GM18873 (cell line): Measurements from ENCODE around the gene RAPGEF1.

ENCODE experiments used
- ATAC-seq: cut with Tn5 transposase; IDR thresholded peaks from one replicate; pipeline ENCODE4 v1.9.1; 2021; ENCODE audit warnings: mild to moderate bottlenecking, moderate library complexity, moderate number of reproducible peaks; ENCODE audit not compliant: unreplicated experiment, low FRiP score

The RAPGEF1 gene

DNA sequence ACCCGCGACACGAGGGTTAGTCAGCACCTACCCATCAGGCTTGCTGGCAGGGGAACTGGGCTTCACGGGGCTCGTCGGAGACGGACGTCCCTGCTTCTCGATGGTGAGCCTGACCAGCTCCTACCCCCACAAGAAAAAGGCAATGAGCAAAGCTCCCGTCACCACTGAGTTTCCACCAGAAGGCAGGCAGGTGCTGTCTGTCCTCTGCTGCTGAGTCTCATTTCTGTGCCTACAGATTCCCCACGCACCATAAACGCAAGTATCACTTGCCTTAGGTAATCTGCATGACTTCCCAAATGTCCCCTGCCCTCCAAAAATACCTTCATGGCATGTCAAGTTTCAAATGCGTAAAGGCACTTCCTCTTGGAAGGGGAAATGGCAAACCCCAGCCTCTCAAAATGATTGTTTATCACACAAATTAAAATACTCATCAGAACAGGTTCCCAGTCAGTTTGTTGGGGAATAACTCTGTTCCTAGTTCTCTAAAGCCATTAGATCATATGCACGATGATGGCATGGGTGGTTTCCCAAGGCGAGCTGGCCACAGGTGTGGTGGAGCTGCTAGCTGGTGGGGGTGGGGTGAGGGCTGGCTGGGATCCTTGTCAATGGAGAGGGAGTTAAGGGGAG lies 109.6 kb downstream of the RAPGEF1 start:
- no peak for ATAC-seq

DNA sequence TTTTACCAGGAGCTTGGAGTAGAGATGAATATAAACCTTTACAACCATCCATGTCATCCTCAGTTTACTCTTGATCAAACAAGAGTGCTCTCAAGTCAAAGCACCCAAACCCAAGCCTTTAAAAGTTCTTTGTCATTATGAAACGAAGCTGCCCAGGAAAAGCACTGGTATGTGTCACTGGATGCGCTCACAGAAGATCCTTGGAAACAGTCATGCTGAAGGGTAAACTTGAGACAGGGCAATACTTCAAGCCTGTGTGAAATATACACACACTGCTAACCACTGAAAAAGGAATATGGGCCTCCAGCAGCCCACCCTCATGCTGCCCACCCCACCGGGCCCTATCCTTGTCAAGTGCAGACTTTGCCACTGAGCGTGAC lies 110.1 kb downstream of the RAPGEF1 start:
- ATAC-seq = no peak

DNA sequence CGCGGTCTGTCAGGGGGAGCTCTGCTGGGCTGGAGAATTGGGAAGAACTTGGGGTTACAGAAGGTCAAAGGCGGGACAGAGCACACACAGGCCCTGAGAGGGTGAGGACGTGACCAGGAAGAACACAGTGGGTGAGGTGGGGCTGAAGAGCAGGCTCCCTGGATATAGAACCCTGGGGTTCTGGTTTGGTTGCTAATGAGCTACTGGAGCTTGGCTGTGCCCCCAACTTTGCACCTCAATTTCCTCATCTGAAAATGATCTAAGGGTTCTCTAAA lies 110.7 kb downstream of the RAPGEF1 start:
- no peak for ATAC-seq

DNA sequence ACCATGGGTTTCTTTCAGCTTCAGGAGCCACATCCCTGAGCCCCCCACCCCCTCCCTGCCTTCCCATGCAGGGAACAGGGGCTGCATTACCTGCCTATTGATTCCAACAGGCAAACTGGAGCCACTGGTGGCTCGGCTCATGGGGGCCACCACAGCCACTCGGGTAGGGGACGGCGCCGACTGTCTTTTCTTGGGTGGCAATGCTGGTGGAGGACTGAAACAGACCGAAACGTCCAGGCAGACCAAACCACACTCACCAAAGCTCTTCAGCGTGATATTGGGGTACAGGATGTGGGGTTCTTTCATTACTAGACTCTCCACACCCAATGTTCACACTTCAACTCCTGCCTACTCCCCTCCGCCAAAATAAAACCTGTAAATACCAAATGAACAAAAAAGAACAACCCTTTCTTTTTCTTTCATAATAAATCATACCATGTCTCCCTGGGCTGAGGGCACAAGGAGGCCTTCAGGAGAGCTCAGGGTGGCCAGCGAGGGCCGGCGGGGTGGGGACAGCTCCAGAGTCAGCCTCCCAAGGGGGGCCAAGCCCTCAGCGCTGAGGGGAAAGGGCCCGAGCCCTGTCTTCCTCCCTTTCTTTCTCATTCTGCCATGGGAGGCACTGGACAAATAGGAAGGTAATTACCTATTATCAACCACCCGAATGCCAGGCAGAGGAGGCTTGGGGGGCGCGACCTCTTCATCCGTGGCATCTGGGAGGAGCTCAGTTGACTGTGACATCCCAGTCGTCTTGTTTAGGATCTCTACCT lies 111.2 kb downstream of the RAPGEF1 start:
- no peak for ATAC-seq

DNA sequence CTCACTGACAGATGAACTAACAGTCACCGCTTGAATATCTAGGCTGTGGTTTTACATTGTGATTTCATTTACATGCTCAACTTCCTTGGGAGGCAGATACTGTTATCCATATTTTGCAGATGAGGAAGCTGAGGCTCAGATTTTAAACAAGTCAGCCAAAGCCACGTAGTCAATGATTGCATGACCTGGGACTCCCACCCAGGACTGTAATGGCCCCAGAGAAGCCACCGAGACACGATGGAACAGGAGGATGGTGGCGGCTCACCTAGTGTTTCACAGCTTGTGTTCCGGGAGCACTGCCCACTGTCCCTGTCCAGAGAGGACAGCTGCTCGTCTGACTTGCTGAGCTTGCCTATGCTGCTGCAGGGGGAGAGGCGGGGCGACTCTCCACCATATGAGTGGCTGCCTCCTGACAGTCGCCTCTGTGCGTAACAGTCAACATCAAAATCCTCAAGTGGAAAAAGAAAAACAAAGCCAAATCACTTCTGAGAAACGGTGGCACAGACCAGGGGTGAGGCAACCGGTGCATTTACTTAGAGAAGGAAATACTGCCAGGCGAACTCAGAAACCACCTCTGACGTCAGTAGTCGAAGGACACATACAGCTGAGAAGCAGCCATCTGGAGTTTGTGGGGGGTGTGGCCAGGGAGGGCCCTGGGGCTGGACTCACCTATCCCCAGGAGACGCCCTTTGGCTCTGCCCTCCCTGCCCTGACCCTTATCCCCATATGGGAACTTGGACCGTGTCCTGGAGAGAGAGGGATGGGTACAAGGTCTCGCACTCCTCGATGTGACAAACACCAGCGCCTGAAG lies 112.0 kb downstream of the RAPGEF1 start:
- peak; percentile 57 for ATAC-seq

DNA sequence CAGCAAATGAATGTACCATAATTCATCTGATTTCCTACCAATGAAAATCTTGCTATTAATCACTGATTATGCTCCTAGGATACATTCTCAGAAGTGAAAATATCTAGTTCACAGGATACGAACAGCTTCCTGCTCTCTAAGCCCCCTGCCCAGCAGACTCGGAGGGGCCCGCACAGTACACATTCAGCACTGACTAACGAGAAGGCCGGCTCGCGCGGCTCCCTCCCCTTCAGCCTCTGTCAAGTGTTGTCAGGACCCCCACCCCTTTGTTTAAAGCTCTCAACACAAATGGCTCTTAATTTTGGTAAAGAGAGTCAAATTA lies 112.6 kb downstream of the RAPGEF1 start:
- ATAC-seq = no peak

DNA sequence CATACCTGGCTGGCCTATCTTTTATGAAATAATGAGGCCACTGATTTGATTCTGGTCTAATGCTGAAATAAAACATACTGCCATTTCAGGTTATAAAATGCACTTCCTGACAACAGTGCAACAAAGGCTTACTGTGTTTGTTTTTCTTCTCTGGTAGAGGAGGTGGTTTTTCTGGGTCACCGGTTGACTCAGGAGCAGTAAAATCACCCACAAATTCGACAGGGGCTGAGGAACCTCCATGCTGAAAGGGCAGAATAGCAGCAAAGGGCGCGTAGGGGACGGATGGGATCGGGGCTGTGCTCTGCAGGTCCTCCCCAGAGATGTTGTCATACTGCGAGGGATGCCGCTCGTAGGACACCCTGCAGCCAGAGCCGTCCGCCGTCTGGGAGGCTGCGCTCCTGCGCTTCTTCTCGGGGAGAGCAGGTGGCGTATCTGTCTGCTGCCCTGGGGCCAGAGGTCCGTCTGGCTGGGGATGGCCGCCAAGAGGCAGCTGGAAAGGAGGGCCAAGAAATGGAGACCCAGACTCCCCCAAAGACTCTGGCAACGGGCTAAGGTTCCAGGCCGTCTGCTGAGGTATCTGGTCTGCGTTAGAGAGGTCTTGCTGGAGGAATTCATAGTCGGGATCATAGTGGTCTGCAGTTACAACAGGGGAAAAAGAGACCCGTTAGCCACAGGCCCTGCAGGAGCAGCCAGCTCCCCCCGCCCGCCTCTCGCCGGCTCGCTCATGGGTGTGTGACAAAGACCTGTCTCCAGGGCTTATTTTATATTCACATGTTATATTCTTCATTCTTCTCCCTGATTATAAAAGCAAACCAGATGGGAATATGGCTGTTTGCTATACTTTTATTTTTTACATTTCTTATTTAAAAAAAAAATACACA lies 113.8 kb downstream of the RAPGEF1 start:
- ATAC-seq = no peak

DNA sequence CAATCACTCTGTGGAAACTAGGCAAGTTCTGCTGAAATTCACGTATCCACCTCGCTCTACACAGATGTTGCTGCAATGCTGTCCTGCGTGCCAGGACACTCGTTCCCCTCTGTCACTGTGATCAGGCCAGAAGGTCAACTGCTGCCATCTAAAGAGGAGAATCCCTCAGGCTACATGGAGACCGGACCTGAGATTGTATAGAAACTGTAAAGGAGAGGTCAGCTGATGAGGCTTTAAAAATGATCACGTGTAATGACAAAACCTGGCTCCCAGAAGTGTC lies 114.4 kb downstream of the RAPGEF1 start:
- ATAC-seq = no peak

DNA sequence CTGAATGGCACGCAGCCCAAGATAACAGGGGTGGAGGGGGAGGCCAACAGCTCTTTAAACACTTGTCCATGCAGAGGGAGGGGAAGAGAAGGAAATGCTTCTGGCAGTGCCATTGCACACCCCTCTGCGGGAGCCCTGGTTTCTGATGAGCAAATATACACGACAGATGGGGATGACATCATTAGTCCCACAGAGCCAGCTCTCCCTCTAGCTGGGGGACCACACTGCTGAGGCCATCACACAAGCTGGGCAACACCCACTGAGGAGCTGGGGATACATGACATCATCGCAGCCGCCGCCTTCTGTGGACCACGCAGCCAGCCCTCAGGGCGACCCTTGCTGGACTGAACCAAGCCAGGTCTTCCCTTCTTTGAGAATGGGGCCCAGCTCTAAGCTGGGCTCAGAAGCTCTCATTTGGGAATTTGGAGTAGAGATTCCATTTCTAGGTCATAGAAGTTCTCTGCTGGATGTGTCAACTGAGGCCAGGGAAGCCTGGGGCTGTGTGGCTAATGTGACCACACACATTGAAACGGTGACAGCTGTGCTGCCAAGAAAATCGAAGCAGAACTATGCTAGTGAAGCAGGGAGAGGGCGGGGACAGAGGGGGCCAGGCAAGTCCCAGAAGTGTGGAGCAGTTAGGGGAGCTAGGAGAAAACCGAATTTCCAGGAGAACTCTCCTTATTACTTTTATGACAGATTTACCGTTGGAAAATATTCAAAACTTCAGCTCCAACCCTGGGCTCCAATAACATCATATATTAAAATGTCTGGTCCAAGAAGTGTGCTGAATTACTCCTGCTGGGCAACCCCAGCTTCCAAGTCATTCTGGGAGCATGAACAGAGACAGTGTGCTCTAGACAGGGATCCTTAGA lies 115.0 kb downstream of the RAPGEF1 start:
- no peak for ATAC-seq

DNA sequence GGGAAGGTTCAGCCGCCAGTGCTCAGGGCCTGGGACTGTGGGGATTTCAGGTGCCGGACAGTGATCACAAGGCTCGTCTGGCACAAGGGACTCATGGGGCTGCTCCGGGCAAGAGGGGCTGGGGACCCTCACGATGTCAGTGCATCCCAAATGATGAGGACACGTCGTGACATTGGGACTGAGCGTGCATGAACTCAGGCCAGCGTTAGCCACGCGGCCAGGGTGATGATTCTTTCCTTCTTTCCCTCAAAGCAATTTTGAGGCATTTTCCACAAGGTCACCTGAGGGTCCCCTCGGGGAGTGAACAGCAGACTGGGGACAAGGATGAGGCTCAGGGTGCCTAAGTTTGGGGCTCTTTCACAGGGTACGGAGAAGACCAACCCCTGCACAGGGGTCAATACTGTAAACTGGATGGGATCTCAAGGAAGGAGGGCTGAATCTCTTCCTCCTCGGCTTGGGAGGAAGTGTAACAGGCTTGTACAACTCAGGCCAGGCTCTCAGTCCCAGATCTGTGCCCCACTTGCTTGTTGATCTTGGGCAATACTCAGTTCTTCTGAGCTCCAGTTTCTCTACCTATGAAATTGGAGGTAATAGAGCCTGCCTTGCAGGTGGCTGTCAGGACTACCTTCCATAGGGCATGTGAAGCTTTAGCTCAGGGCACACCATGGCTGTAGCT lies 116.1 kb downstream of the RAPGEF1 start:
- no peak for ATAC-seq

DNA sequence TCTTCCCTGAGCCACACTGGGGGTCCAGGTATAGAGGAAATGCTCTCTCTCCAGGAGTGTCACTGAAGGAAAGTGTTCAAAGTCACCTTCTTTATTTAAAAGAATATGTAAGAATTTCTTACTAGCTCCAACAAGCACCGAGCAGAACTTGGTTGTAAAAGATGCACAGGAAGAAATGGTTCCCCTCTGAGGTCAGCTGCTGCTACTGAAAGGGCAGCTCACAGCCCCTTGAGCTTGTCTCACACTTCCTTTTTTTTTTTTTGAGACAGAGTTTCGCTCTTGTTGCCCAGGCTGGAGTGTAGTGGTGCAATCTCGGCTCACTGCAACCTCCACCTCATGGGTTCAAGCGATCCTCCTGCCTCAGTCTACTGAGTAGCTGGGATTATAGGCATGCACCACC lies 117.4 kb downstream of the RAPGEF1 start:
- ATAC-seq = no peak

DNA sequence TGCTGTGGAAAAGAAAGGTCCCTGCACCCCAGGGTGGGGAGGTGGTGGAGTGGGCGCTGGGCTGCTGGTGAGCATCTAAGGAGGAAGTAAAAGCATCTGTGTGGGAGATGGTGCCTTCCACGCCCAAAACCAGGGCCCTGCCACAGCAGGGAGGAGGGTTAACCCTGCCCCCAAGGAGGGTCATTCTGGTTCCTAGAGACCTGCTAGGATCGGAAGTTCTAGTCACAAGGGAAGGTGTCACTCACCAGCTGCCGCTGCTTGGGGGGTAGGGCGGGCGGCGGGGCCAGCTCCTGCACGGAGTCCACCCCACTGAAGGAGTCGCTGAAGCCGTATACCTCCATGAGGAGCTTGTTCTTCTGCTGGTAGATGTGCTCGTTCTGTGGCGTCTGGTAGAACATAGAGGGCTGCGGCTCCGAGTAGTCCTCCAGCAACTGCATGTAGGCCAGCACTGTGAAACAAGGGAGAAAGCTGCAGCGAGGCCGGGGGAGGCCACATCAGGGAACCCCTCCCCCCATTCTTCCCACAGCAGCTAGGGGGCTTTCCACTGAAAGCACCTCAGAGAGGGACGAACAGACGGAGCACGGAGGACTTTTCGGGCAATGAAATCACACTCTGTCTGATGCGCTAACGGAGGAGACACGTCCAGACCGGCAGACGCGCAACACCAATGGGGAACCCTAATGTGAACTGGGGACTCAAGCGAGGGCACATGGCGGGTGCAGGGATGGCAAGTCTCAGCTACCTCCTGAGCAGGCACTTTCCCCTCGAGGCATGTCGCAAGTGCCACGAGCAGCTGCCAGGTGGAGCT lies 118.1 kb downstream of the RAPGEF1 start:
- peak; percentile 58 for ATAC-seq

DNA sequence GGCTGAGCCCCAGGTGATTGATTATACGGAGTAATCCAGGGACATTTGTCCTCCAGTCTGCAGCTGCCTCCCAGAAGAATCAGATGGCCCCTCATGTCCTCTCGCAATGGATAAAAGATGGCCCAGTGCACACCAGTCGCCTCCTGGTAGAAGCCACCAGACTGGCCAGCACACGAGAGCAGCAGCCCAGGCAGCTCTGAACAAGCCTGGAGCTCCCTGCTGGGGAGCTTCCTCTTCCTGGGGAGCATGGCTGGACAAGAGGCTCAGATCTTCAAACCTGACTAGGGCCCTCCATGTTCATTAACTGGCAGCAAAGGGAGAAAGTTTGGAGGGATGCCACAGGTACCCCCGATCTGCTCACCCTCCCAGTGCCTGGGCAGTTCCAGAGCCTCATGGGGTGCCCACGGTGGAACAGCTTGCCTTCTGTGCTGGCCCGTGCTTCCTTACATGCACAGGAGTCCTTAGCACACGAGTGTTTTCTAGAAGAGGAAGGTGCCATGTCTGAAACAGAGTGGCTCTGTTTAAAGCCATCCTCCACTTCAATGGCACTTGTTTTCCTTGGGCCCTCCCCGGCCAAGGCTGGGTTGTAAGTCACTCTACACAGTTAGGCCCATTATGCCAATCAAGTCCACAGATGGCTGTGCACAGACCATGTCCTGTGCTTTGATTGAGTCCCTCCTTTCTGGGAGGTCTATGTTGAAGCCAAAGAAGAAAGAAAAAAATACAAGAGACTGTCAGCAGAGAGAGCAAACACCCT lies 118.9 kb downstream of the RAPGEF1 start:
- no peak for ATAC-seq

DNA sequence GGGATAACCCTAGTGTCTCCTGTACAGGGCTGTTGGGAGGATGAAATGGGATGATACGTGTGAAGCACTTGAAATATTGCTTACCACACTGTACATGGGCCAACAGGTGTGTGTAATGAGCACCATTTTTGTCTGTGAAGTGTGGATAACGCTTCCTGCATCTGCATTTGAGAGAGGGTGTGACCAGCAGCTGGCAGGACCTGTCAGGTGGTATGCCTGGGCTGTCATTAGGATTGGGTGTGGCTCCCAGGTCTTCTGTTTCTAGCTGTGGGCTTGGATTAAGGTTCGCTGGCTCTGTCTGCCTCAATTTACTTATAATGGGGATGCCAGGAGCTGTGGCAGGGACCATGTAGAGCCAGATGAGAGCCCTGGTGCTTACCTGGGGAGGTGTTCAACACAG lies 120.2 kb downstream of the RAPGEF1 start:
- ATAC-seq = no peak

DNA sequence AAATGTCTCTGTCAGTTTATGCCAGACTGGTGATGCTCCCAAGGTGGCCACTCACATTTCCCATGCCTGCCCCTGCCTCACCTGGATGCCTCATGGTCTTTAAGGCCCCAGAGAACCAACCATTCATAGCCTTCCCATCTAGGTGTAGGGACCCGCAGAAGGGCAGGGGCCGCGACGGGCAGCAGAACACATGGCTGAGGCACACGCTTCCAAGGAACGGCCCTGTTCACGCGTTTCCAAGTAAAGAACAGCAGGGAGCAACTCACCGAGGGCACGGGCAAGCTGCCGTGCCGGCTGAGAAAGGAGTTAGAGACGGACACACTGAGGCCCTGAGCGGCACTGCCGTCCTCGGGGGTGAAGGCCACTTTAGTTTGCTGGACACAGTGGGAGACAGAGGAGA lies 121.1 kb downstream of the RAPGEF1 start:
- ATAC-seq = no peak

DNA sequence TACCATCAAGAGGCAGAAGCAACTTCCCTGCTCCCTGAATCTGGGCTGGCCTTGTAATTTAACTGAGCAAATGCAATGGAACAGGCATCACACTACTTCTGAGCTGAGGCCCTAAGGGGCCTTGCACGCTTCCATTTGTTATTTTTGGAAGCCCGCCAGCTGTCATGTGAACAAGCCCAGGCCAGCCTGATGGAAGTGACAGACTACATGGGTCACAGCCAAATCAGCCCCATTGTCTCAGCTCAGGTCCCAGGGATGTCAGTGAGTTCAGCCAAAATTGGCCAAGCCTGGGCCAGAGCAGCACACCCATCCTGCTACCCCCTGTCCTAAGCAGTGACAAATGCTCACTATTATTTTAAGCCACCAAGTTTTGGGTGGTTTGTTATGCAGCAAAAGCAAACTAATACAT lies 121.8 kb downstream of the RAPGEF1 start:
- no peak for ATAC-seq

DNA sequence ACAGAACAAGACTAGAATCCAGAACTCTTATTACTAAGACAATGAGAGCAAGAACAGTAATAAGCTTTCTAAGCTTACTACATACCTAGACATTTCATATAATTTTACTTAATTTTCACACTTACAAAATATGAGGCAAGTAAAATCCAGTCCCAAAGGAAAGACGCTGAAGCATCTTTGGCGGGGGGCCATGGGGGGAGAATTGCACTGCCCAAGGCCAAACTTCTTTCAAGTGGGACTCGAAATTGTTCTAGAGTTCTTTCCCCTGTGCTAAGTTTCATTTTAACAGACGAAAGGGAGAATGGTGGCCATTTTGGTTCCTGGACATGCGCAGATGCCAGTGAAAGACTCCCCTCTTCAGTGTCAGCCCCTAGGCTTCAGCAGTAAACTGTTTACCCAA lies 122.3 kb downstream of the RAPGEF1 start:
- ATAC-seq = no peak

DNA sequence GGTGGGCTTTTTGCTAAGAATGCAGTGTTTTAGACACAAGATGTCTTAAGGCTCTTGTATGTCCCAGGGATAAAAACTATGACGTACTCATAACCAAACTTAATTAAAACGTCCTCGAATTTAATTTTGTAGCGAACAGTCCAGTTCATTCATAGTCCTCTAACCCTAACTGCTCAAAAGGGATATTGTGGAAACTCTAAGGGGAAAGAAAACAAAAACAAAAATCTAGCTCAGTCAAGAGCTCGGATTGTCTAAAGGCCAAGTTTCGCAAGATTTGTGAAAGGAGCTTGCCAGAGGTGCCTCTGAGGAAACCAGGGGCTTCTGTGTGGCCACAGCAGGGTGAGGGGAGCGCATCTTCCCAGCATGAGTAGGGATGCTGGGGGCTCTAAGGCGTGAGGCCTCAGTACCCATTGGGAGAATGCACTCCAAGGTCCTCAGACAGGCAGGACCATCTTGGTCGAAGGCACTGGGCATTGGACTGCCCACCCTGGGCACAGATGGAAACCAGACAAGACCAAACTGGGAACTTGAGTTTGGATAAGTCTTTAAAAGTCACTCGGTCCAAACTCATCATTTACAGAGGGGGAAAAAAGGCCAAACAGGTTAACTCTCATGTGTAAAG lies 122.8 kb downstream of the RAPGEF1 start:
- ATAC-seq = no peak
